ENCODE data around the gene HECTD2. TPM values are rescaled to one million over a fixed set of nuclear protein-coding genes. Genes with fewer than 3 reads are reported as not detected.
"Not testable (repeated sequence)": the region's sequence is repeated elsewhere in the genome, so short reads cannot be mapped to it uniquely, and the experiment has no call there.

HECTD2 gene
- total and polyA plus RNA-seq, 9 donors: 8.4 to 22.3 (median 20.2) TPM

- DNase-seq: peak; percentile 80 to 92 (median 90)
- Histone ChIP-seq H3K27me3 (no peaks in the 10 kb centered on the region), H3K27ac (peak overlapping the region in 1 of 2 donors; percentile 74), H3K4me1 (ENCODE audit: insufficient read depth) (peaks cover 7% of the 10 kb centered on the region), H3K4me3 (no peak overlapping the region), H3K9me3 (no peaks in the 10 kb centered on the region), H3K36me3 (no peaks in the 10 kb centered on the region)
- no peak for TF ChIP-seq EP300 (IDR thresholded peaks at IDR 0.05)
- intact Hi-C loops (cut with DNase I): no loop called here
- 2 to 6% (median 3%) methylated on average over 1 of the region's 1 CpG for WGBS, 3 donors
These were observed 110.5 kb downstream of the HECTD2 start for GRCh38 chr10:91520661-91521060.

GRCh38 chr10:91521439-91521838 is 111.3 kb downstream of the HECTD2 start:
- no peak for TF ChIP-seq EP300 (IDR thresholded peaks at IDR 0.05)
- no peak for TF ChIP-seq CTCF (IDR thresholded peaks at IDR 0.05)
- TF ChIP-seq POLR2A (IDR thresholded peaks at IDR 0.05): no peak
- DNase-seq: peak in 1 of 5 donors; percentile 23
- Histone ChIP-seq H3K36me3 (no peaks in the 10 kb centered on the region), H3K9me3 (no peaks in the 10 kb centered on the region), H3K27me3 (no peaks in the 10 kb centered on the region), H3K27ac (peak overlapping the region in 1 of 2 donors; percentile 74), H3K4me3 (no peak overlapping the region), H3K4me1 (ENCODE audit: insufficient read depth) (peaks cover 7% of the 10 kb centered on the region)
- intact Hi-C loops (cut with DNase I): no loop called here
- 74 to 97% (median 80%) methylated on average over 1 of the region's 1 CpG for WGBS, 3 donors

- TF ChIP-seq EP300 (IDR thresholded peaks at IDR 0.05) (no peak), POLR2A (IDR thresholded peaks at IDR 0.05) (no peak), CTCF (IDR thresholded peaks at IDR 0.05) (no peak)
- no peak overlapping the region for H3K27ac ChIP-seq
- intact Hi-C loops (cut with DNase I): no loop called here
- WGBS, 3 donors: 62 to 78% (median 64%) methylated on average over 4 of the region's 4 CpGs
- no peaks in the 10 kb centered on the region for H3K27me3 ChIP-seq
- DNase-seq: peak in 2 of 5 donors; percentile 28 to 53
- H3K4me3 ChIP-seq: no peak overlapping the region
- no peaks in the 10 kb centered on the region for H3K4me1 ChIP-seq (ENCODE audit: insufficient read depth)
- H3K9me3 ChIP-seq: no peaks in the 10 kb centered on the region
- no peaks in the 10 kb centered on the region for H3K36me3 ChIP-seq
These were observed 116.0 kb downstream of the HECTD2 start for GRCh38 chr10:91525896-91526712.

- WGBS, 3 donors: 73 to 85% (median 80%) methylated on average over 4 of the region's 4 CpGs
- Histone ChIP-seq H3K9me3 (no peaks in the 10 kb centered on the region), H3K27me3 (no peaks in the 10 kb centered on the region), H3K27ac (no peak overlapping the region), H3K36me3 (no peaks in the 10 kb centered on the region), H3K4me3 (no peak overlapping the region), H3K4me1 (ENCODE audit: insufficient read depth) (no peaks in the 10 kb centered on the region)
- DNase-seq: no peak
- intact Hi-C loops (cut with DNase I): no loop called here
- no peak for TF ChIP-seq CTCF (IDR thresholded peaks at IDR 0.05)
- no peak for TF ChIP-seq EP300 (IDR thresholded peaks at IDR 0.05)
- no peak for TF ChIP-seq POLR2A (IDR thresholded peaks at IDR 0.05)
These were observed 117.9 kb downstream of the HECTD2 start for GRCh38 chr10:91528080-91528479.

GRCh38 chr10:91528768-91529167 is 118.6 kb downstream of the HECTD2 start:
- TF ChIP-seq POLR2A (IDR thresholded peaks at IDR 0.05): no peak
- TF ChIP-seq EP300 (IDR thresholded peaks at IDR 0.05): no peak
- TF ChIP-seq CTCF (IDR thresholded peaks at IDR 0.05): no peak
- Histone ChIP-seq H3K9me3 (no peaks in the 10 kb centered on the region), H3K36me3 (no peaks in the 10 kb centered on the region), H3K4me3 (no peak overlapping the region), H3K27ac (no peak overlapping the region), H3K27me3 (no peaks in the 10 kb centered on the region), H3K4me1 (ENCODE audit: insufficient read depth) (no peaks in the 10 kb centered on the region)
- 93 to 100% (median 100%) methylated on average over 1 of the region's 1 CpG for WGBS, 3 donors
- DNase-seq: no peak
- intact Hi-C loops (cut with DNase I): no loop called here

GRCh38 chr10:91534789-91535188 is 124.6 kb downstream of the HECTD2 start:
- H3K9me3 ChIP-seq; H3K4me3 ChIP-seq; H3K36me3 ChIP-seq; H3K27ac ChIP-seq; intact Hi-C loops (cut with DNase I); H3K27me3 ChIP-seq; DNase-seq: not testable (repeated sequence)
- WGBS, 3 donors: 100% methylated on average over 1 of the region's 1 CpG; no CpG with 5 or more reads in 2 of the 3 donors
- H3K4me1 ChIP-seq (ENCODE audit: insufficient read depth): peaks cover 14% of the 10 kb centered on the region
